Stimulated activated CD8-positive, alpha-beta memory T cell treated with anti-CD3 and anti-CD28 coated beads, Interleukin-4, amount 100 ng/mL, for 1 hour (primary cell): ENCODE data around the gene KRTAP19-1.

Experiments
- DNase-seq, 2 donors: peaks; one replicate each; pipeline ENCODE4 v3.0.0-alpha.2; 2020; ENCODE audit warnings: low read depth in 2 of 2, low spot score in 1 of 2

KRTAP19-1 gene

GRCh38 chr21:30430170-30430655 lies 50.0 kb downstream of the KRTAP19-1 start, which contains the start of gene KRTAP13-4:
KRTAP13-4 (plus strand) TSS chr21:30430220; CDS start chr21:30430276, 56 bp downstream.
- no peak for DNase-seq
